Measurements from ENCODE around the gene PTGR3. TPM values are rescaled to one million over a fixed set of nuclear protein-coding genes. Genes with fewer than 3 reads are reported as not detected.

PTGR3 gene
- total RNA-seq, 2 experiments from 2014 or later, result 28.4 to 33.0 TPM

GRCh38 chr18:75161256-75162028, 47.5 kb downstream of the PTGR3 start:
- peak overlapping the region; percentile 62 for H3K4me3 Mint-ChIP-seq
- no peak overlapping the region for H3K27ac Mint-ChIP-seq
- peaks cover 8% of the 10 kb centered on the region for H3K9me3 Mint-ChIP-seq
- intact Hi-C loops (cut with micrococcal nuclease), result loop anchor here (10.0 kb wide), 1 partner anchor 507 kb away; no protein-coding TSS in a partner anchor
- DNase-seq, result peak; percentile 12
- CTCF ChIA-PET, result no interaction called here
- no peaks in the 10 kb centered on the region for H3K27me3 Mint-ChIP-seq (ENCODE audit: low read depth)
- peaks cover 10% of the 10 kb centered on the region for H3K4me1 Mint-ChIP-seq (ENCODE audit: low read depth)
- no peaks in the 10 kb centered on the region for H3K36me3 Mint-ChIP-seq (ENCODE audit: low read depth)

GRCh38 chr18:75160364-75160763, 48.6 kb downstream of the PTGR3 start:
- H3K9me3 Mint-ChIP-seq, result peaks cover 1% of the 10 kb centered on the region
- CTCF ChIA-PET, result interaction anchor here (0.6 kb wide), 1 partner anchor 286 kb away, joined by 3 read pairs; no protein-coding TSS in a partner anchor
- H3K27ac Mint-ChIP-seq, result no peak overlapping the region
- H3K27me3 Mint-ChIP-seq (ENCODE audit: low read depth), result no peaks in the 10 kb centered on the region
- peaks cover 10% of the 10 kb centered on the region for H3K4me1 Mint-ChIP-seq (ENCODE audit: low read depth)
- intact Hi-C loops (cut with micrococcal nuclease), result loop anchor here (10.0 kb wide), 1 partner anchor 506 kb away; no protein-coding TSS in a partner anchor
- H3K36me3 Mint-ChIP-seq (ENCODE audit: low read depth), result no peaks in the 10 kb centered on the region
- H3K4me3 Mint-ChIP-seq, result no peak overlapping the region
- no peak for DNase-seq

GRCh38 chr18:75159646-75160356, 49.1 kb downstream of the PTGR3 start:
- no peak for DNase-seq
- peaks cover 2% of the 10 kb centered on the region for H3K27me3 Mint-ChIP-seq (ENCODE audit: low read depth)
- H3K27ac Mint-ChIP-seq, result no peak overlapping the region
- no peaks in the 10 kb centered on the region for H3K9me3 Mint-ChIP-seq
- H3K36me3 Mint-ChIP-seq (ENCODE audit: low read depth), result no peaks in the 10 kb centered on the region
- peaks cover 10% of the 10 kb centered on the region for H3K4me1 Mint-ChIP-seq (ENCODE audit: low read depth)
- CTCF ChIA-PET, result no interaction called here
- intact Hi-C loops (cut with micrococcal nuclease), result loop anchor here (10.0 kb wide), 1 partner anchor 505 kb away; no protein-coding TSS in a partner anchor
- no peak overlapping the region for H3K4me3 Mint-ChIP-seq

GRCh38 chr18:75159238-75159518, 49.8 kb downstream of the PTGR3 start:
- Mint-ChIP-seq H3K36me3 (ENCODE audit: low read depth) (no peaks in the 10 kb centered on the region), H3K9me3 (no peaks in the 10 kb centered on the region), H3K27me3 (ENCODE audit: low read depth) (peaks cover 2% of the 10 kb centered on the region), H3K4me3 (no peak overlapping the region), H3K27ac (no peak overlapping the region), H3K4me1 (ENCODE audit: low read depth) (peaks cover 10% of the 10 kb centered on the region)
- CTCF ChIA-PET, result no interaction called here
- DNase-seq, result no peak
- intact Hi-C loops (cut with micrococcal nuclease), result no loop called here

Other genes starting within 250 kb of the PTGR3 start
- gene TSHZ1, start 1.7 kb upstream of the PTGR3 start, total RNA-seq, result 10 to 100 TPM; 13.8 to 14.3 TPM
- gene SMIM21, start 218.6 kb upstream of the PTGR3 start, total RNA-seq, result not detected